Suppressor macrophage (primary cell): ENCODE results near the gene FYCO1.

Experiments
- DNase-seq, 4 experiments: peaks; one replicate each; pipeline ENCODE4 v3.0.0-alpha.2; 2020 to 2022

Gene FYCO1

GRCh38 chr3:45964139-45964538 lies 31.5 kb downstream of the FYCO1 start:
- DNase-seq: no peak

GRCh38 chr3:45962033-45962432 lies 33.6 kb downstream of the FYCO1 start:
- DNase-seq: no peak

GRCh38 chr3:45960289-45960688 lies 35.3 kb downstream of the FYCO1 start:
- DNase-seq: no peak

- no peak for DNase-seq
These were observed 36.4 kb downstream of the FYCO1 start for GRCh38 chr3:45959201-45959600.

GRCh38 chr3:45958321-45958791 lies 37.3 kb downstream of the FYCO1 start:
- peak; percentile 10 to 51 (median 48) for DNase-seq

- DNase-seq: peak in 1 of 4 experiments; percentile 16
These were observed 38.0 kb downstream of the FYCO1 start for GRCh38 chr3:45957586-45957985.

- no peak for DNase-seq
These were observed 39.9 kb downstream of the FYCO1 start for GRCh38 chr3:45955706-45956105.

GRCh38 chr3:45955017-45955647 lies 40.5 kb downstream of the FYCO1 start:
- no peak for DNase-seq

GRCh38 chr3:45954306-45954705 lies 41.3 kb downstream of the FYCO1 start:
- DNase-seq: no peak

- DNase-seq: no peak
These were observed 42.1 kb downstream of the FYCO1 start for GRCh38 chr3:45953536-45953935.

- no peak for DNase-seq
These were observed 43.2 kb downstream of the FYCO1 start for GRCh38 chr3:45952456-45952855.

GRCh38 chr3:45951946-45952345 lies 43.7 kb downstream of the FYCO1 start:
- DNase-seq: no peak

- no peak for DNase-seq
These were observed 44.7 kb downstream of the FYCO1 start for GRCh38 chr3:45950686-45951600.

- DNase-seq: no peak
These were observed 45.5 kb downstream of the FYCO1 start for GRCh38 chr3:45950131-45950530.

GRCh38 chr3:45949432-45949831 lies 46.2 kb downstream of the FYCO1 start:
- DNase-seq: no peak

GRCh38 chr3:45948881-45949280 lies 46.7 kb downstream of the FYCO1 start:
- DNase-seq: no peak

- no peak for DNase-seq
These were observed 47.3 kb downstream of the FYCO1 start for GRCh38 chr3:45948311-45948781.

- no peak for DNase-seq
These were observed 48.3 kb downstream of the FYCO1 start for GRCh38 chr3:45947361-45947760.

GRCh38 chr3:45946875-45947274 lies 48.7 kb downstream of the FYCO1 start:
- DNase-seq: no peak

- DNase-seq: no peak
These were observed 49.3 kb downstream of the FYCO1 start for GRCh38 chr3:45946307-45946706.

GRCh38 chr3:45944830-45945620 lies 50.6 kb downstream of the FYCO1 start:
- DNase-seq: no peak

- DNase-seq: no peak
These were observed 52.3 kb downstream of the FYCO1 start, which contains the start of gene CXCR6 for GRCh38 chr3:45943207-45943846. Gene CXCR6, plus strand, starts transcription at chr3:45943464. Its CDS starts 3,018 bp downstream, at chr3:45946482.
